ENCODE data around the gene PGAP2.
"Not testable (repeated sequence)": the region's sequence is repeated elsewhere in the genome, so short reads cannot be mapped to it uniquely, and the experiment has no call there.

Gene PGAP2

DNA sequence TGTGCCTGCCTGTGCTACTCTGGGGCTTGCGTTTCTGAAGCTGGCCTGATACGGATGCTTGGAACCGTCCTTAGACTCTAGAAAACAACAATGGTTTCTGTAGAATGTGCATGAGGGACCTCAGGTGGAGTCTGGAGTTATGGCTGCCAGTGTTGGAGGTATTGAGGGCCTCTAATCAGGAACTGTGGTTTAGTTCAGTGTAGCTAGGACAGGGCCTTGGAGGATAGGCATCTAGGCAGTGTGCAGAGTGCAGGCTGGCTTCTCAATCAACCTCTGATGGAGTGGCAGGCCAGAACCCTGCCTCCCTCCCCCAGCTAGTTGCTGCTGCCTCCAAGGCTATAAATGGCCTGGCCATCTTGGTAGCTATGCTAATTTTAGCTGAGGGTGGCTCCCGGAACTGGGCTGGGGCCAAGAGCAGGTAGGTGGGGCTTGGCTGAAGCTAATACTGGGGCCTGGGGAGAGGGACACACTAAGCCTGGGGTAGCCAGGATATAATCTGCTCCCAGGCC, 51.1 kb downstream of the PGAP2 start:
- Histone ChIP-seq H3K4me2 (ENCODE audit: low read depth, low read length, poor library complexity, severe bottlenecking) (peak overlapping the region; percentile 92), H3K79me2 (ENCODE audit: insufficient read depth, low read length) (peaks cover 89% of the 10 kb centered on the region), H3K27me3 (ENCODE audit: insufficient read depth, low read length, poor library complexity, severe bottlenecking) (no peaks in the 10 kb centered on the region), H4K20me1 (ENCODE audit: insufficient read depth, low read length, poor library complexity, severe bottlenecking) (peaks cover 49% of the 10 kb centered on the region), H3K9me2 (replicated peaks; ENCODE audit: low read depth, low read length) (no peaks in the 10 kb centered on the region), H3K9ac (ENCODE audit: low read depth, low read length, poor library complexity, severe bottlenecking) (peak overlapping the region; percentile 80), H3K4me1 (ENCODE audit: insufficient read depth, low read length, poor library complexity, severe bottlenecking) (peaks cover 69% of the 10 kb centered on the region), H3F3A (ENCODE audit: low read depth) (peaks cover 16% of the 10 kb centered on the region), H3K36me3 (ENCODE audit: insufficient read depth, low read length) (no peaks in the 10 kb centered on the region), H3K4me3 (ENCODE audit: low read length, poor library complexity, severe bottlenecking) (peak overlapping the region; percentile 87), H2AFZ (ENCODE audit: low read length) (no peak overlapping the region), H3K9me3 (ENCODE audit: insufficient read depth, low read depth, low read length) (no peaks in the 10 kb centered on the region)
- TF ChIP-seq EZH2phosphoT487 (IDR thresholded peaks at IDR 0.05; ENCODE audit: borderline replicate concordance): no peak
- TF ChIP-seq, protein P1, sequence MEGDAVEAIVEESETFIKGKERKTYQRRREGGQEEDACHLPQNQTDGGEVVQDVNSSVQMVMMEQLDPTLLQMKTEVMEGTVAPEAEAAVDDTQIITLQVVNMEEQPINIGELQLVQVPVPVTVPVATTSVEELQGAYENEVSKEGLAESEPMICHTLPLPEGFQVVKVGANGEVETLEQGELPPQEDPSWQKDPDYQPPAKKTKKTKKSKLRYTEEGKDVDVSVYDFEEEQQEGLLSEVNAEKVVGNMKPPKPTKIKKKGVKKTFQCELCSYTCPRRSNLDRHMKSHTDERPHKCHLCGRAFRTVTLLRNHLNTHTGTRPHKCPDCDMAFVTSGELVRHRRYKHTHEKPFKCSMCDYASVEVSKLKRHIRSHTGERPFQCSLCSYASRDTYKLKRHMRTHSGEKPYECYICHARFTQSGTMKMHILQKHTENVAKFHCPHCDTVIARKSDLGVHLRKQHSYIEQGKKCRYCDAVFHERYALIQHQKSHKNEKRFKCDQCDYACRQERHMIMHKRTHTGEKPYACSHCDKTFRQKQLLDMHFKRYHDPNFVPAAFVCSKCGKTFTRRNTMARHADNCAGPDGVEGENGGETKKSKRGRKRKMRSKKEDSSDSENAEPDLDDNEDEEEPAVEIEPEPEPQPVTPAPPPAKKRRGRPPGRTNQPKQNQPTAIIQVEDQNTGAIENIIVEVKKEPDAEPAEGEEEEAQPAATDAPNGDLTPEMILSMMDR (conservative IDR thresholded peaks at IDR 0.05; ENCODE audit: low read length): no peak

DNA sequence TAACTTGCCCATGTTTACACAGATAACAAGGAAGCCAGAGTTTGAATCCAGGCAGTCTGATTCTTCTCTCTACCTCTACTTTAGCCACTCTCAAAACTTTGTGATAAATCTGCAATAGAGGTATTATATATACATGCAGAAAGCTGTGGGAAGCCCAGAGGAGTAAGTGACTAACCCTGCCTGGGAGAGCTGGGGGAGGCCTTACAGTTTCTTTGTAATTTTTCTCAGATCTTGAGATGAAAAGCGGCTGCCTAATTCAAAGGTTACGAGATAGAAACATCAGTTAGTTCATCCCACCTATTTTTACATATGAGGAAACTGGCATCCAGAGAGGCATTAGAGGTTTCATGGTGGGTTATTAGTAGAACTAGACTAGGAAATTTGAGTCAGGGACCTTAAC, 52.0 kb downstream of the PGAP2 start:
- peak overlapping the region; percentile 80 for H3K9ac ChIP-seq (ENCODE audit: low read depth, low read length, poor library complexity, severe bottlenecking)
- no peaks in the 10 kb centered on the region for H3K36me3 ChIP-seq (ENCODE audit: insufficient read depth, low read length)
- peak overlapping the region; percentile 87 for H3K4me3 ChIP-seq (ENCODE audit: low read length, poor library complexity, severe bottlenecking)
- no peaks in the 10 kb centered on the region for H3K9me2 ChIP-seq (replicated peaks; ENCODE audit: low read depth, low read length)
- no peaks in the 10 kb centered on the region for H3K9me3 ChIP-seq (ENCODE audit: insufficient read depth, low read depth, low read length)
- no peaks in the 10 kb centered on the region for H3K27me3 ChIP-seq (ENCODE audit: insufficient read depth, low read length, poor library complexity, severe bottlenecking)
- H3K79me2 ChIP-seq (ENCODE audit: insufficient read depth, low read length): peaks cover 98% of the 10 kb centered on the region
- H3F3A ChIP-seq (ENCODE audit: low read depth): peaks cover 16% of the 10 kb centered on the region
- H4K20me1 ChIP-seq (ENCODE audit: insufficient read depth, low read length, poor library complexity, severe bottlenecking): peaks cover 57% of the 10 kb centered on the region
- peak overlapping the region; percentile 92 for H3K4me2 ChIP-seq (ENCODE audit: low read depth, low read length, poor library complexity, severe bottlenecking)
- TF ChIP-seq, protein P1 (conservative IDR thresholded peaks at IDR 0.05; ENCODE audit: low read length): no peak
- no peak for TF ChIP-seq EZH2phosphoT487 (IDR thresholded peaks at IDR 0.05; ENCODE audit: borderline replicate concordance)
- H3K4me1 ChIP-seq (ENCODE audit: insufficient read depth, low read length, poor library complexity, severe bottlenecking): peaks cover 75% of the 10 kb centered on the region
- no peak overlapping the region for H2AFZ ChIP-seq (ENCODE audit: low read length)

DNA sequence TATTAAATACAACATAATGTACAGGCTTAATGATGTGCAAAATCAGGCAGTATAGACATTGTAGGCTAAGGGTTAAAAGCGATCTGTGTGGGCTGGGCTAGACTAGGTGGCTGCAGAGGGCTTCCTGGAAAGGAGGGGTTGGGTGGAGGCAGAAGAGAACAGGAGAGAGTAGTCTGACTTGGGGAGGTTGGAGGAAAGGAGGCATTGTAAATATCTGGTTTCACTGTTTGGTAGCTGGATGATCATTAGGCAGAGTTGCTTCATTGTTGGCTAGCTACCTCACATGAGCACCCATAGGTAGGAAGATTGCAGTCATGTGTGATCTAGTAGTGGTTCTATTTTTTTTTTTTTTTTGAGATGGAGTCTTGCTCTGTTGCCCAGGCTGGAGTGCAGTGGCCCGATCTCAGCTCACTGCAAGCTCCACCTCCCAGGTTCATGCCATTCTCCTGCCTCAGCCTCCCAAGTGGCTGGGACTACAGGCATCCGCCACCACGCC, 52.6 kb downstream of the PGAP2 start:
- H3K9ac ChIP-seq (ENCODE audit: low read depth, low read length, poor library complexity, severe bottlenecking): peak overlapping the region; percentile 80
- H3K4me1 ChIP-seq (ENCODE audit: insufficient read depth, low read length, poor library complexity, severe bottlenecking): peaks cover 81% of the 10 kb centered on the region
- peaks cover 100% of the 10 kb centered on the region for H3K79me2 ChIP-seq (ENCODE audit: insufficient read depth, low read length)
- H3K9me2 ChIP-seq (replicated peaks; ENCODE audit: low read depth, low read length); H3K36me3 ChIP-seq (ENCODE audit: insufficient read depth, low read length); H2AFZ ChIP-seq (ENCODE audit: low read length); H3K27me3 ChIP-seq (ENCODE audit: insufficient read depth, low read length, poor library complexity, severe bottlenecking); H3K9me3 ChIP-seq (ENCODE audit: insufficient read depth, low read depth, low read length): not testable (repeated sequence)
- peak overlapping the region; percentile 87 for H3K4me3 ChIP-seq (ENCODE audit: low read length, poor library complexity, severe bottlenecking)
- H3F3A ChIP-seq (ENCODE audit: low read depth): peaks cover 16% of the 10 kb centered on the region
- H4K20me1 ChIP-seq (ENCODE audit: insufficient read depth, low read length, poor library complexity, severe bottlenecking): peaks cover 55% of the 10 kb centered on the region
- peak overlapping the region; percentile 92 for H3K4me2 ChIP-seq (ENCODE audit: low read depth, low read length, poor library complexity, severe bottlenecking)

DNA sequence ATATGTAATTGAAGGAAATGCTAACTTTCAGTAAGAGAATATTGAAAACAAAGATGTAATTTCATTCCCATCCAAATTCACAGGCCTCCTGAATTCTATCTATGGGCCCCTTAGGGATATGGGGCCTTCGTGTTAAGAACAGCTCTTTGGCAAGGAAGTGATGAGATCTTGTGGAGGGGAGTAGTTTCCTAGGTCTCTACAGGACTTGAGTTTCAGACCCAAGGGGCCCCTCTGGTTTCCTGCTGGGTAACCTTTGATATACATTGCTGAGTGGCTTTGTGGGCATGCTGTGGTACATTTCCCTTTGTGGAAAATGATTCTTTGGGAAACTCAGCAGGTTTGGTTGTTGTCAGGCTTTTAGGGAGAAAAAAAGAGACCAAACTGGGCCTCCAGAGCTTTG, 53.3 kb downstream of the PGAP2 start:
- Histone ChIP-seq H3K36me3 (ENCODE audit: insufficient read depth, low read length) (no peaks in the 10 kb centered on the region), H2AFZ (ENCODE audit: low read length) (no peak overlapping the region), H3K4me3 (ENCODE audit: low read length, poor library complexity, severe bottlenecking) (peak overlapping the region; percentile 87), H3K4me1 (ENCODE audit: insufficient read depth, low read length, poor library complexity, severe bottlenecking) (peaks cover 83% of the 10 kb centered on the region), H3K27me3 (ENCODE audit: insufficient read depth, low read length, poor library complexity, severe bottlenecking) (no peaks in the 10 kb centered on the region), H3F3A (ENCODE audit: low read depth) (peaks cover 16% of the 10 kb centered on the region), H3K4me2 (ENCODE audit: low read depth, low read length, poor library complexity, severe bottlenecking) (peak overlapping the region; percentile 92), H3K79me2 (ENCODE audit: insufficient read depth, low read length) (peaks cover 100% of the 10 kb centered on the region), H3K9me2 (replicated peaks; ENCODE audit: low read depth, low read length) (no peaks in the 10 kb centered on the region), H3K9me3 (ENCODE audit: insufficient read depth, low read depth, low read length) (no peaks in the 10 kb centered on the region), H4K20me1 (ENCODE audit: insufficient read depth, low read length, poor library complexity, severe bottlenecking) (peaks cover 51% of the 10 kb centered on the region), H3K9ac (ENCODE audit: low read depth, low read length, poor library complexity, severe bottlenecking) (peak overlapping the region; percentile 80)
- TF ChIP-seq EZH2phosphoT487 (IDR thresholded peaks at IDR 0.05; ENCODE audit: borderline replicate concordance): no peak
- TF ChIP-seq, protein P1 (conservative IDR thresholded peaks at IDR 0.05; ENCODE audit: low read length): no peak
